Ascending aorta (tissue), 2 donors: ENCODE results near the gene ESAM. TPM values are rescaled to one million over a fixed set of nuclear protein-coding genes. Genes with fewer than 3 reads are reported as not detected.
"Not testable (repeated sequence)": the region's sequence is repeated elsewhere in the genome, so short reads cannot be mapped to it uniquely, and the experiment has no call there.

Experiments
- DNase-seq, 2 donors: peaks; one replicate each; pipeline ENCODE4 v3.0.0-alpha.2; 2019; ENCODE audit warnings: low spot score in 2 of 2
- H3K27ac ChIP-seq, 2 donors: fragments of 200-600 bp; sonication (generic); one replicate each; pipeline ENCODE4 v1.5.1; 2016 to 2017; ENCODE audit warnings: mild to moderate bottlenecking in 1 of 2
- H3K27me3 ChIP-seq: fragments of 200-600 bp; sonication (generic); one replicate; pipeline ENCODE4 v1.5.1; 2017
- H3K36me3 ChIP-seq, 2 donors: fragments of 200-600 bp; sonication (generic); one replicate each; pipeline ENCODE4 v1.5.1; 2016
- H3K4me1 ChIP-seq, 2 donors: fragments of 200-600 bp; sonication (generic); one replicate each; pipeline ENCODE4 v1.5.1; 2016 to 2017; ENCODE audit warnings: mild to moderate bottlenecking in 1 of 2
- H3K4me3 ChIP-seq, 2 donors: fragments of 200-600 bp; sonication (generic); one replicate each; pipeline ENCODE4 v1.5.1; 2016 to 2017; ENCODE audit warnings: mild to moderate bottlenecking in 1 of 2
- H3K9me3 ChIP-seq, 2 donors: fragments of 200-600 bp; sonication (generic); one replicate each; pipeline ENCODE4 v1.5.1; 2016
- intact Hi-C: fragments of 100-400 bp; cut with DNase I; formaldehyde crosslinking; loops from one replicate; pipeline ENCODE4 v1.15.1; 2023
- total RNA-seq: library from RNA; depleted of rRNA; stranded (reverse); fragments of >200 nt; gene quantifications from one replicate; pipeline ENCODE4 v1.1.0, GENCODE V29; 2016
- TF ChIP-seq, protein P1 (sequence below), 3 experiments: fragments of 200-600 bp in 2 of 3; fragments of 450-650 bp in 1 of 3; sonication (generic) in 2 of 3; IDR thresholded peaks; one replicate each; pipeline ENCODE4 v1.5.1; 2016 to 2019; ENCODE audit warnings: antibody characterized with exemption in 3 of 3, mild to moderate bottlenecking in 1 of 3, moderate library complexity in 1 of 3

Gene ESAM
- total RNA-seq, 1 donor from 2014 or later, result 257 TPM

DNA sequence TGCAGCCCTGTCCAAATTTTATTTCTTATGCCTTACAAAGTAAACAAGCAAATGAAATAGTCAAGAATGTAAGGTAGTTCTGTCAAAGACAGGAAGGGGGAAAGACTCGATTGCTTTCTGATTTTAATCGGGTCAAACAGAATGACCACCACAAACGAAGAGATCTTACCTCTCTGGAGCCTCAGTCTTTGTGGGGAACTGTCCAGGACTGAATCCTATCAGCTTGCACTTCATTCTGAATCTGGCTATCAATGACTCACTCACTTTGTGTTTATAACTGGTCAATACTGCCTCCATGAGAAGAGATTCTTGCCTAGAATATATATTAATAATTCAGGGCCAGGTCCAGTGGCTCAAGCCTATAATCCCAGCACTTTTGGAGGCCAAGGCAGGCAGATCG is 20.9 kb upstream of the ESAM start:
- Histone ChIP-seq H3K9me3 (no peaks in the 10 kb centered on the region), H3K4me1 (no peaks in the 10 kb centered on the region), H3K4me3 (no peak overlapping the region), H3K27me3 (no peaks in the 10 kb centered on the region), H3K27ac (no peak overlapping the region), H3K36me3 (no peaks in the 10 kb centered on the region)
- TF ChIP-seq, protein P1, sequence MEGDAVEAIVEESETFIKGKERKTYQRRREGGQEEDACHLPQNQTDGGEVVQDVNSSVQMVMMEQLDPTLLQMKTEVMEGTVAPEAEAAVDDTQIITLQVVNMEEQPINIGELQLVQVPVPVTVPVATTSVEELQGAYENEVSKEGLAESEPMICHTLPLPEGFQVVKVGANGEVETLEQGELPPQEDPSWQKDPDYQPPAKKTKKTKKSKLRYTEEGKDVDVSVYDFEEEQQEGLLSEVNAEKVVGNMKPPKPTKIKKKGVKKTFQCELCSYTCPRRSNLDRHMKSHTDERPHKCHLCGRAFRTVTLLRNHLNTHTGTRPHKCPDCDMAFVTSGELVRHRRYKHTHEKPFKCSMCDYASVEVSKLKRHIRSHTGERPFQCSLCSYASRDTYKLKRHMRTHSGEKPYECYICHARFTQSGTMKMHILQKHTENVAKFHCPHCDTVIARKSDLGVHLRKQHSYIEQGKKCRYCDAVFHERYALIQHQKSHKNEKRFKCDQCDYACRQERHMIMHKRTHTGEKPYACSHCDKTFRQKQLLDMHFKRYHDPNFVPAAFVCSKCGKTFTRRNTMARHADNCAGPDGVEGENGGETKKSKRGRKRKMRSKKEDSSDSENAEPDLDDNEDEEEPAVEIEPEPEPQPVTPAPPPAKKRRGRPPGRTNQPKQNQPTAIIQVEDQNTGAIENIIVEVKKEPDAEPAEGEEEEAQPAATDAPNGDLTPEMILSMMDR (IDR thresholded peaks at IDR 0.05), result no peak
- DNase-seq, result no peak
- intact Hi-C loops, result no loop called here

DNA sequence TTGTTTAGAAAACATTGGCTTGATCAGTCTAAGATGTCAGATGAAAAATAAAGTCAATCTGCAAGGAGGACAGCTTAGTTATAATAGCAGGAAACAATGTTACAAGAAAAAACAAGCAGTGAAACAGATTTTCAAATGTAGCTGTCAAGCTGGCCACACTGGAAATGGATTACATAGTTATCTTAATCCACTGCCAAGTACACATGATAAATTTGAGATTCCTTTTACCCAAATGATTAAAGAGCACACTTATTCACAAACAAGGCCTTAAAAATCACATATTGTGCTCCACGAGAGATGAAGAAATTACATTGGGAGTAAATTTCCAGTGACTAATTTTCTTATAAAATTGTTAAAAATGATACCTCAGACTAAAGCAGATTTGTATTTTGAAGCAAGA is 17.5 kb upstream of the ESAM start:
- intact Hi-C loops, result no loop called here
- DNase-seq, result no peak
- Histone ChIP-seq H3K27ac (peak overlapping the region in 1 of 2 donors; percentile 19), H3K9me3 (no peaks in the 10 kb centered on the region), H3K27me3 (no peaks in the 10 kb centered on the region), H3K36me3 (no peaks in the 10 kb centered on the region), H3K4me1 (peaks cover 0 to 3% of the 10 kb centered on the region in 2 donors), H3K4me3 (no peak overlapping the region)
- TF ChIP-seq, protein P1 (IDR thresholded peaks at IDR 0.05), result no peak

- Histone ChIP-seq H3K9me3 (no peaks in the 10 kb centered on the region), H3K27me3 (no peaks in the 10 kb centered on the region), H3K36me3 (peaks cover 0 to 4% of the 10 kb centered on the region in 2 donors), H3K27ac (peak overlapping the region in 1 of 2 donors; percentile 74), H3K4me3 (no peak overlapping the region), H3K4me1 (peaks cover 0 to 3% of the 10 kb centered on the region in 2 donors)
- intact Hi-C loops, result no loop called here
- DNase-seq, result no peak
- TF ChIP-seq, protein P1 (IDR thresholded peaks at IDR 0.05), result peak in 1 of 3 experiments; percentile 9
Measured at GRCh38 chr11:124778281-124778680, 16.2 kb upstream of the ESAM start.

DNA sequence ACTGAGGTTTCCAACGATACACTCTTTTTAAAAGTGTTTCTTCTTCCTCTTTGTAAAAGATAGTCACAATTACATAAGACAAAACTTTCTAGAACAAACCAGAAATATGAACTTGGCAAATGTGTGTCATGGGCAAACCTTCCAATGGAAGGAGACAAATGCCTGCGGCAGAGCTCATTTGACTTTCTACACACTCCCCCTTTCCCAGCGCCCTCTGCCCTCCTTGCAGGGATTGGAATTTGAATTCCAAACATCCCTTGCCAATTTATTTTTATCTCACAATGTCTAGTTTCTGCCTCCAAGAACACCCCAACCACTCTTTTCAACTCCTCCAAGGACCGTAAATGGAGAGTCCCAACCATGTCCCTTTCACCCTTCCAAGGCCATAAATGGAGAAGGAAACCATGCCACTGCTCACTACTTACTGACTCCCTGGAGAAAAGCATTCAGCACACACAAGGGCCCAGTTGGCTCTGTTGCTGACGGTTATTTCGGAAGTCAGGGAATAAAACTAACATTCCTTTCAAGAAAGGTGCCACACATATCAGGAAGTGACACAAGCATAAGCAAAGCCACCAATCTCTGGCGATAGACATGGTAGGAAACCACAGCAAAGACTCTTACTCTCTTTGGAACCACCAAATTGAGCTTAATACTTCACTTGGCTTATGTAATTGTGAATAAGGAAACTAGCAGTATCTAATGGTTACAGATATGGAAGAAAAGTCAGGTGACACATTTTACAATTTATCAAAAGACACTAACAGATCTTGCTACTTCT is 15.0 kb upstream of the ESAM start:
- H3K27ac ChIP-seq, result peak overlapping the region; percentile 41 to 74
- peak in 1 of 2 donors; percentile 77 for DNase-seq
- intact Hi-C loops, result no loop called here
- H3K27me3 ChIP-seq, result no peaks in the 10 kb centered on the region
- no peaks in the 10 kb centered on the region for H3K9me3 ChIP-seq
- H3K4me1 ChIP-seq, result peaks cover 0 to 3% of the 10 kb centered on the region in 2 donors
- TF ChIP-seq, protein P1 (IDR thresholded peaks at IDR 0.05), result no peak
- peaks cover 3 to 7% of the 10 kb centered on the region in 2 donors for H3K36me3 ChIP-seq
- H3K4me3 ChIP-seq, result no peak overlapping the region

- H3K9me3 ChIP-seq, H3K4me3 ChIP-seq, H3K4me1 ChIP-seq, H3K27ac ChIP-seq, DNase-seq, H3K27me3 ChIP-seq, intact Hi-C loops: not testable (repeated sequence)
- peaks cover 29 to 44% of the 10 kb centered on the region in 2 donors for H3K36me3 ChIP-seq
Measured at GRCh38 chr11:124770959-124771358, 8.9 kb upstream of the ESAM start.
